Motor neuron (in vitro differentiated cells): ENCODE measurements around the gene ECSCR. TPM values are rescaled to one million over a fixed set of nuclear protein-coding genes. Genes with fewer than 3 reads are reported as not detected.
A peak's percentile ranks its signal among the peaks of the same experiment; 100 is the strongest.
"Not testable (repeated sequence)": the region's sequence is repeated elsewhere in the genome, so short reads cannot be mapped to it uniquely, and the experiment has no call there.

ENCODE experiments used
- ATAC-seq, 8 experiments: fragments of 200-7000 bp; cut with Tn5 transposase; replicated peaks in 6 of 8; 2 replicates each; pipeline ENCODE4 v1.8.0; 2021; ENCODE audit warnings: mild to moderate bottlenecking in 8 of 8, moderate library complexity in 8 of 8
- H3K27ac ChIP-seq, 2 donors: fragments of 250-450 bp; sonication (Bioruptor Pico); 2 replicates each; pipeline ENCODE4 v1.9.0; 2021; ENCODE audit warnings: antibody characterized with exemption in 2 of 2, mild to moderate bottlenecking in 2 of 2, moderate library complexity in 1 of 2
- H3K4me1 ChIP-seq, 2 donors: fragments of 250-450 bp; sonication (Bioruptor Pico); replicated peaks in 1 of 2; 2 replicates each; pipeline ENCODE4 v1.6.1; 2021; ENCODE audit warnings: antibody characterized with exemption in 2 of 2, mild to moderate bottlenecking in 2 of 2, moderate library complexity in 1 of 2
- H3K4me3 ChIP-seq, 5 donors: fragments of 250-450 bp; sonication (Bioruptor Pico); 2 replicates each; pipeline ENCODE4 v1.9.0; 2021; ENCODE audit warnings: antibody characterized with exemption in 5 of 5, mild to moderate bottlenecking in 5 of 5, moderate library complexity in 4 of 5
- WGBS, 10 experiments: fragments of 450-650 bp; shearing (Covaris generic); methylation state at CpG; one replicate each; pipeline ENCODE4 v1.0.0; 2022; 5-methylcytosine and 5-hydroxymethylcytosine counted together
- in situ Hi-C, 9 experiments: fragments of 400-800 bp; cut with MboI; loops; one replicate each; pipeline ENCODE4 v1.15.0; 2021; ENCODE audit warnings: low sequenced_read_pairs in 9 of 9, low pct_unique_long_range_greater_than_20kb in 2 of 9; ENCODE audit not compliant: unreplicated experiment in 9 of 9
- total RNA-seq, 8 experiments: library from RNA; unstranded; fragments of 300-600 nt; gene quantifications; 2 replicates each; pipeline versions ENCODE4 v1.2.3 to v1.2.4, GENCODE V29; 2022

Gene ECSCR
- total RNA-seq, 8 experiments from 2014 or later: 2.0 TPM; not detected in 7

- in situ Hi-C loops: no loop called here
- H3K4me1 ChIP-seq: peaks cover 5 to 6% of the 10 kb centered on the region in 2 donors
- no peak within 1 kb of the TSS for H3K27ac ChIP-seq
- no peak within 1 kb of the TSS for H3K4me3 ChIP-seq
- ATAC-seq: peak in 7 of 8 experiments; percentile 23 to 80 (median 46)
- 0 to 93% (median 60%) methylated on average over 1 to 10 of the region's 19 CpGs; no CpG with 5 or more reads in 1 of the 10 experiments for WGBS, 10 experiments
Measured at GRCh38 chr5:139482050-139482889, 19.7 kb upstream of the ECSCR start, which contains the start of gene STING1. Gene STING1, minus strand, starts transcription at chr5:139482758. Its CDS starts 1,054 bp downstream, at chr5:139481704.

- Histone ChIP-seq H3K4me3 (no peak overlapping the region), H3K27ac (no peak overlapping the region), H3K4me1 (peaks cover 5 to 6% of the 10 kb centered on the region in 2 donors)
- in situ Hi-C loops: no loop called here
- ATAC-seq: peak in 3 of 8 experiments; percentile 6 to 11 (median 7)
- WGBS, 10 experiments: 0 to 100% (median 95%) methylated on average over 1 to 2 of the region's 5 CpGs; no CpG with 5 or more reads in 6 of the 10 experiments
Measured at GRCh38 chr5:139481580-139482049, 19.1 kb upstream of the ECSCR start.

GRCh38 chr5:139481122-139481533, 18.6 kb upstream of the ECSCR start:
- in situ Hi-C loops: no loop called here

GRCh38 chr5:139479729-139480128, 17.2 kb upstream of the ECSCR start:
- not testable (repeated sequence) for H3K27ac ChIP-seq

More at GRCh38 chr5:139481122-139481533, 18.6 kb upstream of the ECSCR start:
- H3K4me3 ChIP-seq: no peak overlapping the region
- 43 to 100% (median 90%) methylated on average over 1 to 2 of the region's 12 CpGs; no CpG with 5 or more reads in 7 of the 10 experiments for WGBS, 10 experiments
- H3K27ac ChIP-seq: no peak overlapping the region
- peaks cover 5 to 6% of the 10 kb centered on the region in 2 donors for H3K4me1 ChIP-seq
- ATAC-seq: peak in 2 of 8 experiments; percentile 1 to 9

GRCh38 chr5:139478657-139479423, 16.3 kb upstream of the ECSCR start:
- WGBS, 10 experiments: 60 to 100% (median 77%) methylated on average over 1 to 7 of the region's 9 CpGs; no CpG with 5 or more reads in 2 of the 10 experiments
- H3K27ac ChIP-seq, in situ Hi-C loops, H3K4me3 ChIP-seq, H3K4me1 ChIP-seq: not testable (repeated sequence)
- peak in 4 of 8 experiments; percentile 23 to 46 (median 36) for ATAC-seq

More at GRCh38 chr5:139479729-139480128, 17.2 kb upstream of the ECSCR start:
- ATAC-seq, H3K4me3 ChIP-seq, H3K4me1 ChIP-seq, in situ Hi-C loops: not testable (repeated sequence)
- 50 to 100% (median 92%) methylated on average over 1 to 3 of the region's 4 CpGs for WGBS, 10 experiments

- Histone ChIP-seq H3K27ac (no peak overlapping the region), H3K4me3 (no peak overlapping the region), H3K4me1 (peaks cover 0 to 15% of the 10 kb centered on the region in 2 donors)
- in situ Hi-C loops: no loop called here
- no peak for ATAC-seq
- 60 to 100% (median 94%) methylated on average over 1 to 8 of the region's 13 CpGs; no CpG with 5 or more reads in 4 of the 10 experiments for WGBS, 10 experiments
Measured at GRCh38 chr5:139475865-139476617, 13.5 kb upstream of the ECSCR start.

- H3K27ac ChIP-seq: no peak overlapping the region
- 20 to 100% (median 78%) methylated on average over 1 to 5 of the region's 13 CpGs; no CpG with 5 or more reads in 2 of the 10 experiments for WGBS, 10 experiments
- H3K4me1 ChIP-seq: peaks cover 0 to 15% of the 10 kb centered on the region in 2 donors
- ATAC-seq: peak in 2 of 8 experiments; percentile 3 to 12
- no peak overlapping the region for H3K4me3 ChIP-seq
- in situ Hi-C loops: no loop called here
Measured at GRCh38 chr5:139474890-139475791, 12.6 kb upstream of the ECSCR start.

GRCh38 chr5:139473565-139473964, 11.0 kb upstream of the ECSCR start:
- WGBS, 10 experiments: 80 to 100% (median 85%) methylated on average over 1 to 2 of the region's 2 CpGs; no CpG with 5 or more reads in 6 of the 10 experiments
- no peak overlapping the region for H3K27ac ChIP-seq
- in situ Hi-C loops: no loop called here
- H3K4me3 ChIP-seq: no peak overlapping the region
- peak in 3 of 8 experiments; percentile 3 to 20 (median 14) for ATAC-seq
- H3K4me1 ChIP-seq: peaks cover 0 to 15% of the 10 kb centered on the region in 2 donors

- peak in 6 of 8 experiments; percentile 3 to 54 (median 34) for ATAC-seq
- H3K27ac ChIP-seq: no peak overlapping the region
- in situ Hi-C loops: no loop called here
- peaks cover 0 to 15% of the 10 kb centered on the region in 2 donors for H3K4me1 ChIP-seq
- WGBS, 10 experiments: 0 to 100% (median 51%) methylated on average over 1 to 4 of the region's 8 CpGs; no CpG with 5 or more reads in 2 of the 10 experiments
- no peak overlapping the region for H3K4me3 ChIP-seq
Measured at GRCh38 chr5:139473105-139473504, 10.6 kb upstream of the ECSCR start.

- Histone ChIP-seq H3K4me3 (no peak overlapping the region), H3K27ac (no peak overlapping the region), H3K4me1 (peaks cover 0 to 15% of the 10 kb centered on the region in 2 donors)
- peak in 1 of 8 experiments; percentile 4 for ATAC-seq
- 20 to 100% (median 80%) methylated on average over 1 to 7 of the region's 15 CpGs; no CpG with 5 or more reads in 1 of the 10 experiments for WGBS, 10 experiments
- in situ Hi-C loops: no loop called here
Measured at GRCh38 chr5:139472386-139473030, 10.0 kb upstream of the ECSCR start.

- ATAC-seq: peak in 1 of 8 experiments; percentile 5
- no peak within 1 kb of the TSS for H3K27ac ChIP-seq
- in situ Hi-C loops: no loop called here
- no peak within 1 kb of the TSS for H3K4me3 ChIP-seq
- 63 to 92% methylated on average over 3 to 7 of the region's 9 CpGs; no CpG with 5 or more reads in 8 of the 10 experiments for WGBS, 10 experiments
- peaks cover 0 to 15% of the 10 kb centered on the region in 2 donors for H3K4me1 ChIP-seq
Measured at GRCh38 chr5:139470821-139471300, 8.3 kb upstream of the ECSCR start, which contains the start of gene SMIM33. Gene SMIM33, plus strand, starts transcription at chr5:139471004. Its CDS starts 118 bp downstream, at chr5:139471122.
